ENCODE data around the gene TBC1D22A. TPM values are rescaled to one million over a fixed set of nuclear protein-coding genes. Genes with fewer than 3 reads are reported as not detected.

Gene TBC1D22A
- total and polyA plus RNA-seq, 11 donors: 9.4 to 30.7 (median 18.6) TPM

GRCh38 chr22:46843821-46844255 is 81.4 kb downstream of the TBC1D22A start:
- H3K27me3 ChIP-seq: no peaks in the 10 kb centered on the region
- ATAC-seq: no peak
- 74 to 90% (median 81%) methylated on average over 8 to 10 of the region's 10 CpGs for WGBS, 4 donors
- no peaks in the 10 kb centered on the region for H3K9me3 ChIP-seq
- H3K4me1 ChIP-seq: peaks cover 0 to 19% (median 0%) of the 10 kb centered on the region in 12 donors
- H3K27ac ChIP-seq: no peak overlapping the region
- no peak overlapping the region for H3K4me3 ChIP-seq
- H3K36me3 ChIP-seq: peaks cover 0 to 5% (median 0%) of the 10 kb centered on the region in 9 donors
- TF ChIP-seq CTCF (IDR thresholded peaks at IDR 0.05): no peak
- TF ChIP-seq POLR2A (IDR thresholded peaks at IDR 0.05): no peak
- no peak for DNase-seq
- intact Hi-C loops (cut with DNase I): loop anchor here in 3 of 10 donors (10.0 kb wide), 2 partner anchors 101 to 1651 kb away; no protein-coding TSS in a partner anchor

GRCh38 chr22:46844606-46845210 is 82.3 kb downstream of the TBC1D22A start:
- peak in 1 of 4 donors; percentile 23 for ATAC-seq
- Histone ChIP-seq H3K9me3 (no peaks in the 10 kb centered on the region), H3K27ac (peak overlapping the region in 3 of 12 donors; percentile 2 to 50 (median 41)), H3K36me3 (peaks cover 0 to 13% (median 0%) of the 10 kb centered on the region in 9 donors), H3K4me3 (peak overlapping the region in 9 of 12 donors; percentile 3 to 52 (median 39)), H3K27me3 (no peaks in the 10 kb centered on the region), H3K4me1 (peaks cover 0 to 19% (median 0%) of the 10 kb centered on the region in 12 donors)
- no peak for TF ChIP-seq POLR2A (IDR thresholded peaks at IDR 0.05)
- TF ChIP-seq CTCF (IDR thresholded peaks at IDR 0.05): no peak
- intact Hi-C loops (cut with DNase I): loop anchor here in 4 of 10 donors (5.0 to 10.0 kb wide), 3 partner anchors 100 to 1650 kb away; no protein-coding TSS in a partner anchor
- whole genome bisulfite sequencing, 4 donors: 78 to 88% (median 84%) methylated on average over 11 of the region's 11 CpGs
- DNase-seq: no peak

GRCh38 chr22:46845296-46846149 is 83.1 kb downstream of the TBC1D22A start:
- H3K27ac ChIP-seq: peak overlapping the region in 4 of 12 donors; percentile 2 to 50 (median 24)
- 43 to 58% (median 50%) methylated on average over 17 of the region's 17 CpGs for WGBS, 4 donors
- peak in 2 of 4 donors; percentile 28 to 58 for ATAC-seq

More at GRCh38 chr22:46845296-46846149, 83.1 kb downstream of the TBC1D22A start:
- Histone ChIP-seq H3K27me3 (no peaks in the 10 kb centered on the region), H3K4me3 (peak overlapping the region in 9 of 12 donors; percentile 3 to 52 (median 39)), H3K4me1 (peaks cover 0 to 19% (median 0%) of the 10 kb centered on the region in 12 donors), H3K36me3 (peaks cover 0 to 20% (median 0%) of the 10 kb centered on the region in 9 donors), H3K9me3 (no peaks in the 10 kb centered on the region)
- intact Hi-C loops (cut with DNase I): loop anchor here in 4 of 10 donors (5.0 to 10.0 kb wide), 3 partner anchors 99 to 1649 kb away; no protein-coding TSS in a partner anchor
- TF ChIP-seq CTCF (IDR thresholded peaks at IDR 0.05) (peak; percentile 9 to 66 (median 52)), POLR2A (IDR thresholded peaks at IDR 0.05) (no peak)
- DNase-seq: no peak

Data from heart left ventricle (tissue), 16 donors.